Transverse colon (tissue), 4 donors: Measurements from ENCODE around the gene ZNF566. TPM values are rescaled to one million over a fixed set of nuclear protein-coding genes. Genes with fewer than 3 reads are reported as not detected.

Experiments used
- DNase-seq: peaks from one replicate; pipeline ENCODE4 v3.0.0-alpha.2; 2019
- H3K27ac ChIP-seq, 4 donors: fragments of 200-600 bp; sonication (generic); 2 replicates each; pipeline ENCODE4 v1.5.1; 2016 to 2018; ENCODE audit warnings: inconsistent platforms in 4 of 4
- H3K27me3 ChIP-seq: fragments of 200-600 bp; sonication (generic); 2 replicates; pipeline ENCODE4 v1.5.1; 2017; ENCODE audit warnings: inconsistent platforms
- H3K36me3 ChIP-seq, 4 donors: fragments of 200-600 bp; sonication (generic); 2 replicates each; pipeline ENCODE4 v1.5.1; 2017 to 2019; ENCODE audit warnings: inconsistent platforms in 4 of 4
- H3K4me1 ChIP-seq, 4 donors: fragments of 200-600 bp; sonication (generic); 2 replicates each; pipeline ENCODE4 v1.5.1; 2017 to 2020; ENCODE audit warnings: inconsistent platforms in 4 of 4
- H3K4me3 ChIP-seq, 4 donors: fragments of 200-600 bp; sonication (generic); 1 replicate in 1 of 4; 2 replicates in 3 of 4; pipeline versions ENCODE4 v1.5.1 to v1.6.1; 2017 to 2019; ENCODE audit warnings: inconsistent platforms in 4 of 4
- H3K9me3 ChIP-seq, 2 donors: fragments of 200-600 bp; sonication (generic); 2 replicates each; pipeline ENCODE4 v1.5.1; 2017 to 2019; ENCODE audit warnings: inconsistent platforms in 2 of 2
- EP300 ChIP-seq: sonication (generic); formaldehyde crosslinking; IDR thresholded peaks from one replicate; pipeline ENCODE4 v1.6.1; 2017; ENCODE audit warnings: antibody characterized with exemption, low read depth
- POLR2A ChIP-seq: fragments of 450-650 bp; IDR thresholded peaks from one replicate; pipeline ENCODE4 v1.6.1; 2016; ENCODE audit warnings: antibody characterized with exemption, mild to moderate bottlenecking, moderate library complexity
- POLR2AphosphoS5 ChIP-seq, 3 donors: sonication (generic); formaldehyde crosslinking; IDR thresholded peaks; one replicate each; pipeline ENCODE4 v1.6.1; 2016; ENCODE audit warnings: antibody characterized with exemption in 3 of 3
- WGBS, 2 donors: methylation state at CpG; one replicate each; pipeline ENCODE4 v1.1.5; 2018; ENCODE audit warnings: low coverage in 1 of 2; 5-methylcytosine and 5-hydroxymethylcytosine counted together
- in situ Hi-C, 4 donors: fragments of 200-750 bp; cut with MboI; loops; one replicate each; pipeline versions ENCODE4 v1.15.0 to v1.15.1; 2017; ENCODE audit warnings: low sequenced_read_pairs in 3 of 4, low pct_ligation_motif_present in 1 of 4, low pct_unique_long_range_greater_than_20kb in 1 of 4
- intact Hi-C: fragments of 100-400 bp; cut with DNase I; formaldehyde crosslinking; loops from one replicate; pipeline ENCODE4 v1.15.1; 2023; ENCODE audit warnings: low total_unique reads
- total RNA-seq, 4 donors: library from RNA; depleted of rRNA; stranded (reverse); fragments of >200 nt; gene quantifications; one replicate each; pipeline ENCODE4 v1.1.0, GENCODE V29; 2016
- TF ChIP-seq, protein P1 (sequence below), 5 experiments: fragments of 200-600 bp in 3 of 5; fragments of 450-650 bp in 2 of 5; sonication (generic) in 3 of 5; IDR thresholded peaks; 1 replicate in 2 of 5; 2 replicates in 3 of 5; pipeline ENCODE4 v1.5.1; 2016 to 2017; ENCODE audit warnings: antibody characterized with exemption in 5 of 5, inconsistent platforms in 3 of 5, mild to moderate bottlenecking in 2 of 5, moderate library complexity in 1 of 5

ZNF566 gene
- total RNA-seq, 4 donors from 2014 or later: 1.9 to 15.1 (median 10.0) TPM

DNA sequence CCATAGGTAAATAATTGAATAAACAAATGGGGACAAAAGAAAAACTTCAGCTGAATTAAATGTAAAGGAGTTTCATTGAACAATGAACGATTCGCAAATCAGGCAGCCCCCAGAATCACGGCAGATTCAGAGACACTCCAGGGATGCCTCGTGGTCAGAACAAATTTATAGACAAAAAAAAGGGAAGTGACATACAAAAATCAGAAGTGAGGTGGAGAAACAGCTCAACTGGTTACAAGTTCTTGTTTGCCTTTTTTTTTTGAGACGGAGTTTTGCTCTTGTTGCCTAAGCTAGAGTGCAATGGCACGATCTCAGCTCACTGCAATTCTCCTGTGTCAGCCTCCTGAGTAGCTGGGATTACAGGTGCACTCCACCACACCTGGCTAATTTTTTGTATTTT is 5.7 kb downstream of the ZNF566 start:
- in situ Hi-C loops (loop anchor here in 1 of 4 donors (25.0 kb wide), 1 partner anchor 271 kb away; the partner anchor contains the start of genes ZNF146 and ZNF565), intact Hi-C loops (no loop called here)
- H3K36me3 ChIP-seq: peaks cover 0 to 10% (median 0%) of the 10 kb centered on the region in 4 donors
- no peak overlapping the region for H3K27ac ChIP-seq
- TF ChIP-seq, protein P1, sequence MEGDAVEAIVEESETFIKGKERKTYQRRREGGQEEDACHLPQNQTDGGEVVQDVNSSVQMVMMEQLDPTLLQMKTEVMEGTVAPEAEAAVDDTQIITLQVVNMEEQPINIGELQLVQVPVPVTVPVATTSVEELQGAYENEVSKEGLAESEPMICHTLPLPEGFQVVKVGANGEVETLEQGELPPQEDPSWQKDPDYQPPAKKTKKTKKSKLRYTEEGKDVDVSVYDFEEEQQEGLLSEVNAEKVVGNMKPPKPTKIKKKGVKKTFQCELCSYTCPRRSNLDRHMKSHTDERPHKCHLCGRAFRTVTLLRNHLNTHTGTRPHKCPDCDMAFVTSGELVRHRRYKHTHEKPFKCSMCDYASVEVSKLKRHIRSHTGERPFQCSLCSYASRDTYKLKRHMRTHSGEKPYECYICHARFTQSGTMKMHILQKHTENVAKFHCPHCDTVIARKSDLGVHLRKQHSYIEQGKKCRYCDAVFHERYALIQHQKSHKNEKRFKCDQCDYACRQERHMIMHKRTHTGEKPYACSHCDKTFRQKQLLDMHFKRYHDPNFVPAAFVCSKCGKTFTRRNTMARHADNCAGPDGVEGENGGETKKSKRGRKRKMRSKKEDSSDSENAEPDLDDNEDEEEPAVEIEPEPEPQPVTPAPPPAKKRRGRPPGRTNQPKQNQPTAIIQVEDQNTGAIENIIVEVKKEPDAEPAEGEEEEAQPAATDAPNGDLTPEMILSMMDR (IDR thresholded peaks at IDR 0.05): no peak
- no peak for TF ChIP-seq POLR2A
- 89 to 91% methylated on average over 6 of the region's 6 CpGs for WGBS, 2 donors
- H3K9me3 ChIP-seq: peaks cover 12 to 14% of the 10 kb centered on the region in 2 donors
- H3K4me1 ChIP-seq: peaks cover 7 to 13% (median 7%) of the 10 kb centered on the region in 4 donors
- no peak for DNase-seq
- H3K27me3 ChIP-seq: no peaks in the 10 kb centered on the region
- no peak overlapping the region for H3K4me3 ChIP-seq

DNA sequence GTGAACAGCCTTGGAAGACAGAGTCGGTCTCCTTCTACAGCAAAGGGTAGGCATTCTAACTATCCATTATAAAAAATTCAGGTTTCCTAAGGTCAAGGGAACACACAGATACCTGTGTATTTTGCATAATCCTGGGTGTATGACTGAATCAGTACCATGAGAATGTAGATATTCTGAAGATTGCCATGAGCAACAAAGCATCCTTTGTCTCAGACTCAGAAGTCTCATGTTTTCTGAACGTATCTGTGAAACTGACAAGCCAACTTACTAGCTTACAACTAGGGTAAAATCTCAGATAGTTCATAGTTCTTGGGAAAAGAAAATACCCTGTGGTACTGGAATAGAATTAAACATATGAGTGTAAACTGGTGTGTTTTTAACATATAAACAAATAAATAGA is 6.5 kb downstream of the ZNF566 start:
- no peaks in the 10 kb centered on the region for H3K27me3 ChIP-seq
- no peak overlapping the region for H3K4me3 ChIP-seq
- H3K9me3 ChIP-seq: peaks cover 12 to 18% of the 10 kb centered on the region in 2 donors
- intact Hi-C loops: no loop called here
- no peak for TF ChIP-seq POLR2AphosphoS5 (IDR thresholded peaks at IDR 0.05)
- TF ChIP-seq, protein P1 (IDR thresholded peaks at IDR 0.05): no peak
- no peak for TF ChIP-seq EP300
- no peak for TF ChIP-seq POLR2A
- WGBS, 2 donors: 82 to 86% methylated on average over 2 of the region's 2 CpGs
- in situ Hi-C loops: loop anchor here in 1 of 4 donors (25.0 kb wide), 1 partner anchor 271 kb away; the partner anchor contains the start of genes ZNF146 and ZNF565
- peaks cover 0 to 5% (median under 1%) of the 10 kb centered on the region in 4 donors for H3K4me1 ChIP-seq
- DNase-seq: no peak
- peaks cover 0 to 10% (median 0%) of the 10 kb centered on the region in 4 donors for H3K36me3 ChIP-seq
- no peak overlapping the region for H3K27ac ChIP-seq

DNA sequence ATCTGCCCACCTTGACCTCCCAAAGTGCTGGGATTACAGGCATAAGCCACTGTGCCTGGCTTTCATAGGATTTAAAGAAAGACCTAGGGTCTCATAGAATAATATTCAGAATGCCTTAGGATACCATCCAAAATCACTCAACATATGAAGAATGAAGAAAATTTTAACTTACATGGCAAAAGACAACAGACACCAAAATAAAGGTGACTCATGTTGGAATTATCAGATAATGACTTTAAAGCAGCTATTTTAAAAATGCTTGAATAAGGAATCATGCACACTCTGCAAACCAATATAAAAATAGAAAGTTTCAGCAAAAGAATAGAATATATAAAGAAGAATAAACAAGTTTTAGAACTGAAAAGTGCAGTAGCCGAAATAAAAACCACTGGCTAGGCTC is 29.3 kb downstream of the ZNF566 start:
- 78 to 93% methylated on average over 1 of the region's 1 CpG for WGBS, 2 donors
- peaks cover 31 to 35% of the 10 kb centered on the region in 2 donors for H3K9me3 ChIP-seq

DNA sequence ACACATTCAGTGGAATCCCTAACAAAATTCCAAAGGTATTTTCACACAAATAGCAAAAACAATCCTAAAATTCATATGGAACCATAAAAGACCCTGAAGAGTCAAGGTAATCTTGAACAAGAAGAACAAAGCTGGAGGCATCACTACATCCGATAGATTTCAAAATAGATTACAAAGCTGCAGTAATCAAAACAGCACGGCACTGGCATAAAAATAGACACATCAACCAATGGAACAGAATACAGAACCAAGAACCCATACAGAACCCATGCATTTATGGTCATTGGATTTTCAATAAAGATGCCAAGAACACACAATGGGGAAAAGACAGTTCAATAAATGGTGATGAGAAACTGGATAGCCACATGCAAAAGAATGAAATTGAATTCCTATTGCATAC is 32.5 kb downstream of the ZNF566 start:
- Histone ChIP-seq H3K4me1 (no peaks in the 10 kb centered on the region), H3K27ac (no peak overlapping the region), H3K36me3 (peaks cover 0 to 69% (median 24%) of the 10 kb centered on the region in 4 donors), H3K4me3 (no peak overlapping the region), H3K9me3 (peaks cover 58 to 59% of the 10 kb centered on the region in 2 donors), H3K27me3 (no peaks in the 10 kb centered on the region)
- WGBS, 2 donors: 97 to 100% methylated on average over 2 of the region's 2 CpGs
- DNase-seq: no peak
- intact Hi-C loops (no loop called here), in situ Hi-C loops (no loop called here)
- TF ChIP-seq POLR2AphosphoS5 (IDR thresholded peaks at IDR 0.05) (no peak), EP300 (no peak), POLR2A (no peak)
- TF ChIP-seq, protein P1 (IDR thresholded peaks at IDR 0.05): no peak

More for the DNA sequence above, 29.3 kb downstream of the ZNF566 start:
- Histone ChIP-seq H3K27ac (no peak overlapping the region), H3K27me3 (no peaks in the 10 kb centered on the region), H3K36me3 (peaks cover 0 to 58% (median 14%) of the 10 kb centered on the region in 4 donors), H3K4me1 (no peaks in the 10 kb centered on the region), H3K4me3 (no peak overlapping the region)
- no peak for DNase-seq
- TF ChIP-seq POLR2A (no peak), EP300 (no peak), POLR2AphosphoS5 (IDR thresholded peaks at IDR 0.05) (no peak)
- TF ChIP-seq, protein P1 (IDR thresholded peaks at IDR 0.05): no peak
- intact Hi-C loops (no loop called here), in situ Hi-C loops (no loop called here)
